Lung (tissue), 12 donors: Measurements from ENCODE around the gene SLC66A3. TPM values are rescaled to one million over a fixed set of nuclear protein-coding genes. Genes with fewer than 3 reads are reported as not detected.
A peak's percentile ranks its signal among the peaks of the same experiment; 100 is the strongest.

Experiments used
- ATAC-seq: fragments of 200-7000 bp; cut with Tn5 transposase; one replicate; pipeline ENCODE4 v1.9.1; 2020; ENCODE audit warnings: moderate number of reproducible peaks; ENCODE audit not compliant: insufficient read depth, low FRiP score
- DNase-seq, 3 donors: peaks; one replicate each; pipeline ENCODE4 v3.0.0-alpha.2; 2013 to 2017
- H3K27ac ChIP-seq, 2 donors: one replicate each; pipeline ENCODE4 v1.5.1; 2013; ENCODE audit warnings: mild to moderate bottlenecking in 2 of 2, moderate library complexity in 2 of 2, control low read depth in 1 of 2, inconsistent platforms in 1 of 2, low read depth in 1 of 2, low read length in 1 of 2
- H3K27me3 ChIP-seq, 3 donors: one replicate each; pipeline ENCODE4 v1.5.1; 2013; ENCODE audit warnings: low read length in 2 of 3; ENCODE audit not compliant: control insufficient read depth in 3 of 3, insufficient read depth in 3 of 3
- H3K36me3 ChIP-seq, 4 donors: one replicate each; pipeline ENCODE4 v1.5.1; 2013; ENCODE audit warnings: low read length in 4 of 4, mild to moderate bottlenecking in 1 of 4, moderate library complexity in 1 of 4; ENCODE audit not compliant: control insufficient read depth in 4 of 4, insufficient read depth in 4 of 4
- H3K4me1 ChIP-seq, 5 donors: one replicate each; pipeline ENCODE4 v1.5.1; 2013; ENCODE audit warnings: low read length in 5 of 5, mild to moderate bottlenecking in 2 of 5, moderate library complexity in 1 of 5; ENCODE audit not compliant: control insufficient read depth in 5 of 5, insufficient read depth in 5 of 5
- H3K4me3 ChIP-seq: one replicate; pipeline ENCODE4 v1.5.1; 2013; ENCODE audit warnings: mild to moderate bottlenecking, control low read depth, moderate library complexity
- H3K9ac ChIP-seq, 2 donors: one replicate each; pipeline ENCODE4 v1.5.1; 2013; ENCODE audit warnings: low read length in 2 of 2, control low read depth in 1 of 2; ENCODE audit not compliant: insufficient read depth in 1 of 2
- H3K9me3 ChIP-seq, 4 donors: one replicate each; pipeline ENCODE4 v1.5.1; 2013; ENCODE audit warnings: low read length in 3 of 4, mild to moderate bottlenecking in 1 of 4, moderate library complexity in 1 of 4; ENCODE audit not compliant: control insufficient read depth in 4 of 4, insufficient read depth in 3 of 4
- WGBS, 2 donors: extraction: QIAGEN DNeasy Blood & Tissue Kit; methylation state at CpG; one replicate each; pipeline ENCODE4 v1.1.7; 2013; 5-methylcytosine and 5-hydroxymethylcytosine counted together
- polyA plus RNA-seq, 2 donors: library from polyadenylated mRNA; stranded (reverse); fragments of 200-250 nt; gene quantifications; one replicate each; pipeline ENCODE4 v1.2.1, GENCODE V29; 2013
- total RNA-seq, 2 donors: library from RNA; depleted of rRNA in 1 of 2; stranded (reverse); fragments of >200 nt in 1 of 2; gene quantifications; one replicate each; pipeline ENCODE4 v1.2.1, GENCODE V29; 2014 to 2021
- TF ChIP-seq, protein P1 (sequence below): IDR thresholded peaks from 2 replicates; pipeline ENCODE4 v1.5.1; 2012; ENCODE audit warnings: mild to moderate bottlenecking; ENCODE audit errors: control extremely low read depth, extremely low read depth
- donor health status: control.
- donor health status: control.
- donor health status: Bipolar disorder and iron deficiency.
- donor health status: healthy.
- donor health status: DM: yes; HTN: yes; CAD: no.

Gene SLC66A3
- total and polyA plus RNA-seq, 4 donors, result 17.6 to 27.4 (median 22.3) TPM

DNA sequence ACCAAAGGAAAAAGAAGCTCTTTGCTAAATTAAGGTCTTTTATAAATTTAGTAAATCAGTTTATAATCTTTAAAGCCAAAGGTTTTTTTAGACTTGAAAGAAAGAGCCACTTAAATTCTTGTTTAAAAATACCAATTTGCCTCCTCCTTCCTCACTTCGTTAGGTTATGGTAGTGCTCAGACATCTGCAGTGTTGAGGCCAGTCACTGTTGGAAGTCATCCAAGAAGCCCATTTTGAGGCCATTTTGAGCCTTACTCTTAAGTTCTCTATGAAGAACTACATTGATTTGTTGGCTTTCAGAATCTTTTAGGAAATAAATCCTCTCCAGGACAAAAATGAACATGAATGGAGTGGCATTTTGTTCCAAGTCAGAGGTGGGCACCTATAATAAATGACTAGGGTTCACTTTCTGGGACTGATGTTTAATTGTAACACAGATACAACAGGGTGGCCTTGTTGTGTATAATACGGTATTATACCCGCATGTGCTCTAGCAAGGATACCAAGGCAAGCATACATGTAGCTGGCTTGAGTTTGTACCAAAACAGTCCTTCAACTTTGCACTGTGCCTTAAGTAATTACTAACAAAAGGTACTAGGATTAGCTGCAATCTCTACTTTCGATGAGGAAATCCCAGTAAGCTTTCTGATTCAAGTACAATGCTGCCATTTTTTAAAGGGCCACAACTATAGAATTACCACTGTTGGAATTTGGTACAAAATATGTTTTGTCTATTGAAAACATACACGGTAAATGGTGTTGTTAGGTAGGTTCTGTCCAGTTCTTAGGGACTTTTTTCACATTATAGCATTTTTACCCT is 22.8 kb downstream of the SLC66A3 start:
- Histone ChIP-seq H3K27ac (no peak overlapping the region), H3K27me3 (no peaks in the 10 kb centered on the region), H3K9me3 (no peaks in the 10 kb centered on the region), H3K9ac (no peak overlapping the region), H3K36me3 (peaks cover 0 to 14% (median 6%) of the 10 kb centered on the region in 4 donors), H3K4me3 (no peak overlapping the region), H3K4me1 (peaks cover 0 to 4% (median 0%) of the 10 kb centered on the region in 5 donors)
- TF ChIP-seq, protein P1, sequence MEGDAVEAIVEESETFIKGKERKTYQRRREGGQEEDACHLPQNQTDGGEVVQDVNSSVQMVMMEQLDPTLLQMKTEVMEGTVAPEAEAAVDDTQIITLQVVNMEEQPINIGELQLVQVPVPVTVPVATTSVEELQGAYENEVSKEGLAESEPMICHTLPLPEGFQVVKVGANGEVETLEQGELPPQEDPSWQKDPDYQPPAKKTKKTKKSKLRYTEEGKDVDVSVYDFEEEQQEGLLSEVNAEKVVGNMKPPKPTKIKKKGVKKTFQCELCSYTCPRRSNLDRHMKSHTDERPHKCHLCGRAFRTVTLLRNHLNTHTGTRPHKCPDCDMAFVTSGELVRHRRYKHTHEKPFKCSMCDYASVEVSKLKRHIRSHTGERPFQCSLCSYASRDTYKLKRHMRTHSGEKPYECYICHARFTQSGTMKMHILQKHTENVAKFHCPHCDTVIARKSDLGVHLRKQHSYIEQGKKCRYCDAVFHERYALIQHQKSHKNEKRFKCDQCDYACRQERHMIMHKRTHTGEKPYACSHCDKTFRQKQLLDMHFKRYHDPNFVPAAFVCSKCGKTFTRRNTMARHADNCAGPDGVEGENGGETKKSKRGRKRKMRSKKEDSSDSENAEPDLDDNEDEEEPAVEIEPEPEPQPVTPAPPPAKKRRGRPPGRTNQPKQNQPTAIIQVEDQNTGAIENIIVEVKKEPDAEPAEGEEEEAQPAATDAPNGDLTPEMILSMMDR, result no peak
- ATAC-seq, result no peak
- DNase-seq, result peak in 2 of 3 donors; percentile 53 to 75
- 50 to 61% methylated on average over 5 of the region's 5 CpGs for WGBS, 2 donors

DNA sequence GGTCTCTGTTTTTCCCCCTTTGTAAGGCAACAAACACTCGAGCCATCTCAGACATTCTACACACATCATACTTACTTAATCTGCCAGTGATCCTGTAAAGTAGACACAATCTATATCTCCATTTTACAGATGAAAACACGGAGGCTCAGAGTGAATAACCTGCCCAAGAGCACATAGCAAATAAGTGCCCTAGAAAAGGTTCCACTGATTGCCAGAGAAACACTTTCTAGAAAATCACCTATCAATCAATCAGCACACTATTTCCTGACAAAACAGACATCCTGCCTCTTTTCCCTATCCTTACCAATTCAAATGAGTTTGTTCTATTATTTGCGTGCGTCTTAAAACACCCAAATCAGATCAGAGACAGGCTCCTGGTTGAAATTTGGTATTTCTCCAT is 23.9 kb downstream of the SLC66A3 start:
- Histone ChIP-seq H3K9me3 (no peaks in the 10 kb centered on the region), H3K27me3 (no peaks in the 10 kb centered on the region), H3K4me3 (no peak overlapping the region), H3K36me3 (peaks cover 0 to 14% (median 6%) of the 10 kb centered on the region in 4 donors), H3K4me1 (peaks cover 0 to 4% (median 0%) of the 10 kb centered on the region in 5 donors), H3K9ac (no peak overlapping the region), H3K27ac (no peak overlapping the region)
- ATAC-seq (no peak), DNase-seq (no peak)
- TF ChIP-seq, protein P1, result no peak
- WGBS, 2 donors, result 79 to 86% methylated on average over 4 of the region's 4 CpGs

DNA sequence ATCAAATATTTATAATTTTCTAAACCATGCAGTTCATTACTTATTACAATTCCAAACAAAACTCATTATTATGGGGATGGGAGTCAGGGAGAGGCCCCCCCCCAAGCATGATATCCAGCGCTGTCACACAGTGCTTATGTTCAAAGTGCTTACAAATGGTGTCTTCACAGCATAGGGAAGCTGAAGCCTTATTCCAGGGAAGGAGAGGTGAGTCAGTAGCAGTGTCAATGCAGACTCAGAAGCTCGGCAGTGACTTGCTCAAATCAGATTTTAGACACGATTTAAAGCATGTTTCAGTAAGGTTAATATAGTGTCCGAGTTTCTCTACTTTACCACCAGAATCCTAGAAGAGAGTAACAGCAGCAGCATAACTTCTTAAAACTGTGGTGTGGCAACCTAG is 24.6 kb downstream of the SLC66A3 start:
- H3K4me1 ChIP-seq, result peaks cover 0 to 4% (median 0%) of the 10 kb centered on the region in 5 donors
- no peak overlapping the region for H3K4me3 ChIP-seq
- H3K9ac ChIP-seq, result no peak overlapping the region
- H3K9me3 ChIP-seq, result no peaks in the 10 kb centered on the region
- 93 to 94% methylated on average over 4 of the region's 4 CpGs for WGBS, 2 donors
- H3K27ac ChIP-seq, result no peak overlapping the region
- no peaks in the 10 kb centered on the region for H3K27me3 ChIP-seq
- DNase-seq (no peak), ATAC-seq (no peak)
- TF ChIP-seq, protein P1, result no peak
- H3K36me3 ChIP-seq, result peaks cover 2 to 14% (median 6%) of the 10 kb centered on the region in 4 donors
